TTC549 (cell line): ENCODE results near the gene COX14.

ENCODE experiments used
- FAIRE-seq: peaks from 2 replicates; lab custom pipeline; 2012; peaks lifted over from hg19 to GRCh38; lab: Jason Lieb, UNC

COX14 gene

DNA sequence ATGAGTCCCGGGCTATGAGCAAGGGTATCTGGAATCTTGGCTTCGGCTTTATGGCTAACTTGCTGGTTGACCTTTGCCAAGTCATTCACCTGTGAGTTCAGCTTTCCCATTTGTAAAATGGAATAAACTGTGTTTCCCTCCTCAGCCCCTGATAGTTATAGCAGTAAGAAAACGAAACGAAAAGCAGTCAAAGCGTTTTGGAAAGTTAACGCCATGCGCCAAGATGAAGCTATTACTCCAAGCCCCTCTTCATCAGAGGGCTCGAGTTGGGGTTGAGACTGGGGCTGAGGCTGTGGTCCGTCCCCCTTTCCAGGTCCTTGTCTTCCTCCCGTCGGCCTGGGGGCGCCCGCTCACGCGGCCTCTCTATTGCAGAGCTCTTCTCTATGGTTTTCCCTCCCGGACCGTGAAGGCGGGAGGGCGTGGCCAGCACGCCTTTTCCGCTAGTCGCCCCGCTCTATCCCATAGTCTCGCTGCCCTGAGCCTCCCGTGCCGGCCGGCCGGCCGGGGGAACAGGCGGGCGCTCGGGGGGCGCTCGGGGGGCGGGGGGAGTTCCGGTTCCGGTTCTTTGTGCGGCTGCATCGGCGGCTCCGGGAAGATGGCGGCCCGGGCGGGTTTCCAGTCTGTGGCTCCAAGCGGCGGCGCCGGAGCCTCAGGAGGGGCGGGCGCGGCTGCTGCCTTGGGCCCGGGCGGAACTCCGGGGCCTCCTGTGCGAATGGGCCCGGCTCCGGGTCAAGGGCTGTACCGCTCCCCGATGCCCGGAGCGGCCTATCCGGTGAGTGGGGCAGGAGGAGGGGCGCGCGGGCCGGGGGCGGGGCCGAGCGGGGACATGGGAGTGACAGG lies 27.0 kb upstream of the COX14 start, which contains the start of gene SMARCD1:
TSS of gene SMARCD1 (plus strand) at position 568 of the 840 bp plus-strand sequence. CDS start at position 596, 28 bp downstream.
- FAIRE-seq: no peak

GRCh38 chr12:50085615-50086072 lies 26.4 kb upstream of the COX14 start:
- FAIRE-seq: no peak

- FAIRE-seq: no peak
These were observed 25.9 kb upstream of the COX14 start for GRCh38 chr12:50086148-50086547.

- FAIRE-seq: no peak
These were observed 24.9 kb upstream of the COX14 start for GRCh38 chr12:50087151-50087550.

- FAIRE-seq: no peak
These were observed 24.0 kb upstream of the COX14 start for GRCh38 chr12:50087995-50088394.

- no peak for FAIRE-seq
These were observed 23.3 kb upstream of the COX14 start for GRCh38 chr12:50088577-50089335.

DNA sequence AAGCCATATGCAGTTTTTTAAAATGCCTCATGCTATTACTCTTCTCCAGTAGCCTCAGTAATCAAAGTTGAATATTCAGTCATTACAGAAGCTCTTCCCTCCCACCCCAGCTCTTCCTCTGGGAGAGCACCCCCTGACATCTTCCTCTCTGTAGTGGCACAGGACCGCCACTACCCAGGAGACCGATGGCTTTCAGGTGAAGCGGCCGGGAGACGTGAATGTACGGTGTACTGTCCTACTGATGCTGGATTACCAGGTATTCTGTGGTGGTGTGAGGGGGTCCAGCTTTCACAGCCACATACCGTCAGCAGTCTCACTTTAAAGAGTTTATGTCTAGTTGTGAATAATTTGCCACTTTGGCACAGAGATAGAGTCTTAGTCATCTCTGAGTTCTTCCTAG lies 22.3 kb upstream of the COX14 start:
- no peak for FAIRE-seq

GRCh38 chr12:50090391-50090790 lies 21.6 kb upstream of the COX14 start:
- FAIRE-seq: no peak

DNA sequence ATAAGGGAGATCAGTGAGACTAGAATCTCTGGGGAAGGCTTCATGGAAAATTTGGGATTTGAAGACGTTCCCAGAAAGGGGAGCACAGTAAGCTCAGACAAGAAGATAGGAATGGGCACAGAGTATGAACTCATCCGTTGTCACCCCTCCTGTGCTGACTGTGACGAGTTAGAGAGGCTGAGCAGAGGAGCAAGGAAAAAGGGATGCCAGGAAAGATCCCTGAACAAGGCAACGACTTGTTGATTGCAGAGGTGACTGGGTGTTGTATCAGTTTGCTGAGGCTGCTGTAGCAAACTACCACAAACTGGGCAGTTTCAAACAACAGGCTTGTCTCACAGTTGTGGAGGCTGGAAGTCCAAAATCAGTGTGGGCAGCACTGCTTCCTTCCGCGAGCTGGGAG lies 14.1 kb upstream of the COX14 start:
- no peak for FAIRE-seq

DNA sequence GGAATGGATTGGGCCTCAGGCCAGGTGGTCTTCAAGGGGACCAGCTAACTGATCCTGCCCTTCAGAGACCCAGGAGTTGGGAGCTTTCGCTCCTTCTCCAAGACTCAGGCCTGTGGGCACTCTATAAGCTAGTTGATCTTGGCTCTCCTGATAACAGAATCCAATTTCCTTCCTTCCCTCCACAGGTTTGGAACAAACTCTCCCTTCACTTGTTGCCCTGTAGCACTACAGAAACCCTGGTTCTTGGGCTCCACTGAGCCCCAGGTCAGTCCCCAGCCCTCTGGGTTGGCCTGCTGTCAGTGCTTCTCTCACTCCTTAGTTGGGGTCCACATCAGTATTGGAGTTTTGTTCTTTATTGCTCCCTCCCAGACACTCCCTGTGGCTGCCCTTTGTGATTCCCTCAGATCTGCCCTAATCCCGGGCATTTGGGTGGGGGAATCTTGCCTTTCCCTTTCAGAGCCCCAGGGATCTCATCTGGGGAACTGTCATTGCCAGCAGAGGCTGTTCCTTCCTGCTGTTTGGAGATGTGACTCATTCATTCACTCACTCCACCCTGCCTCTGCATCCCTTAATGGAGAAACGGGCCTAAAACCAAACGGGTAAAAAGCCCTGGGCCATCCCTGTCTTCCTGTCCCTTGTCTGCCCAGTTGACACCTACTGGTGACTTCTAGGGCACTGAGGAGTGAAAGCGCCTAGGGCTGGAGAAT lies 12.6 kb upstream of the COX14 start:
- FAIRE-seq: no peak

DNA sequence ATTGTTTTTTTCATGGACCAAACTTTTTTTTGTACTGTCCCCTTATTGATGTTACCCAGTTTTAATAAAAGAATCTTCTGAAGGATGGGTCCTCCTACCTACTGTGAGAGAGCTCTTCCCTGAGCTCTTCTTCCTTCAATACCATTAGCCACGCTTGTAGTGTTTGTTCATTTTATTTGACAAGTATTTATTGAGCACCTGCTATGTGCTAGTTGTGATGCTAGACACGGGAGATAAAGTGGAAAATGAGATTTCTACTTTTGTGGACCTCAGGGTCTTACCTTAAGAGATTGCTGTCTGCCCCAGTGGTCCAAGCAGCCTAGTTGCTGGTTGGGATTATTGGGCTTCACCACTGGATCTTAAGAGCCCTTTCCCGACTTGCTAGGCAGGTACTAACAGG lies 11.5 kb upstream of the COX14 start:
- FAIRE-seq: no peak

DNA sequence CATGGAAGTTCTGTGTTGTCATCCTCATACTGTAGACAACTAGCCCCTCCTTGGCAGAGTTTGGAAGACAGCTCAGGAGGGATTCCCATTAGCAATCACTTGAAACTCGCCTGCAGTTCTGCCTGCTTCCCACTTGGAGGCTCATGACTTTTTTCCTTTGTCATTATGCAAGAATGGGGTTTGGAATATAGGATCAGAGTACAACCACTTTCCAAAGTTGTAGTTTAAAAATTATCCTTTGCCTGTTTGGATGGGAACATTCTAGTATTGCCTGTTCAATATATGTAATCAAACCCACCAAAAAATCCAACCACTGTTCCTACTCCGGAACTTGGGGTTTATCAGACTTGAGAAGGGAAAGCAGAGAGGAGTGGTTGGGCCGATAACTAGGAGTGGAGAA lies 10.4 kb upstream of the COX14 start:
- peak; percentile 74 for FAIRE-seq

- FAIRE-seq: no peak
These were observed 9.9 kb upstream of the COX14 start for GRCh38 chr12:50102131-50102531.

DNA sequence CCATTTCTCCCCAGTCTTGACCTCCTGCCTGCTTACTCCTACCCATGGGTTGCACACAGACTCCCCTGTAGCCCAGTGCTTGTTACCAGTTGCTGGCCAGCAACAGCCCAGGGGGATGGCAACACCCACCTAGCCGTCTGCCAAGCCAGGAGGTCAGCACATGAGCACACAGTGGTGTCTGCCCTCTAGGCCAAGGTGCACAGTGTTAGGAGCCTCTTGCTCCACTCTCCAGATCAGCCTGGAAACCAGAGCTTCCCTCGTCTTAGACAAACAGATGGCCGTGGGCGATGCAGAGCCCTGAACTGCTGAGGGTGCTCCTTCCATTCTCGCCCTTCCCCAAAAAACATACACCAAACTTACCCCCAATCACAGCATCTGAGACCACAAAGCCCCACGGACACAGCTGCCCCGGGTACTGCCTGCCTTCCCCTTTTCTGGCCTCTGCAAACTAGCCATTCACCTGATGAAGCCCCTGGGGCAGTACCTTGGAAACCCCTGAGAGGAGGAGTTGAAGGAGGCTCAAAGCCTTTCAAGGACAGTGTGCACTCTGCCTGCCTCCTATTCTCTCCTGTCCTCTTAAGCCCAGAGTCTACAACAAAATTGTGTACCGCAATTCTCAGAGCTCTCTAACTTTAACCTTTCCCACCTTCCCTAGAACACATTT lies 9.3 kb upstream of the COX14 start:
- FAIRE-seq: no peak

DNA sequence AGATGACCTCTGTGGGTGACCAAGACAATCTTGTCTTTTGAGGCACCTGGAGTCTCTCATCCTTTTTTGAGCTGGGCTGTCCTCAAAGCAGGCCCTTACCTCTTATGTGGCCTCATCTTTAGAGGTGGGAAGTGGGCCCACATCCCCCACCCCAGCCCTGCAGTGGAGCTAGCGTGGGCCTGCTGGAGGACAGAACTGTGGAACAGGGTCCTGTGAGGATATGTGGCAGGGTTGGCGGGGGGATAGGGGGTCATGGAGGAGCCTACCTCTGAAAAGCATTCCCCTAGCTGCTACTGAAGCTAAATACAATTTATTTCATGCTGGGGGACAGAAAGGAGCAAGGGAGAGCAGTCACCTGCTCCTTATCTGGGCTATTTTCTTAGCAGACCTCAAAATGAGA lies 8.7 kb upstream of the COX14 start:
- FAIRE-seq: no peak

DNA sequence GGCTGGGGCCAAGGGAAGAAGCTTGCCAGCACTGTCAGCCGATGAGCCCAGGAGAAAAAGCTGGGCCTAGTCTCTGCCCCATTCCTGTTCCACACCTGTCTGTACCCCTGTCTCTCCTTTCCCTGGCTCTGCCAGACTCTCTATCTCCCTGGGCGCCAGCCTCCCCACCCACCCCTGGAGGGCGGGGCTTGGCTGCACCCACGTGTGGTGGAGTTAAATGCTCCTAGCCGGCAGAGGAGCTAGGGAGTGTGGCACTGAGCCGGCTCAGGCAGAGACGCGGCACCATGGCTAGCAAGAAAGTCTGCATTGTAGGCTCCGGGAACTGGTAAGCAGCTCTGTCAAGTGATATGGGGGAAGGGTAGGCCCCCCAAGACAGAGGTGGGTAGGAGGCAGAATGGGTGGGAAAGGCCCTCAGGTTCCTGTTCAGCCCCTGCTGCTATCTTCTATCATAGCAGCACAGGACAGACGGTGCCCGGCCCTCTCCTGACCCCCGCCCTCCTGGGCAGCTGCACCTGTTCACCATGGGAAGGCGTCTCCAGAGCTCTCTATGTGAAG lies 8.2 kb upstream of the COX14 start, which contains the start of gene GPD1:
TSS of gene GPD1 (plus strand) at position 242 of the 555 bp plus-strand sequence. CDS start at position 285, 43 bp downstream.
- no peak for FAIRE-seq

DNA sequence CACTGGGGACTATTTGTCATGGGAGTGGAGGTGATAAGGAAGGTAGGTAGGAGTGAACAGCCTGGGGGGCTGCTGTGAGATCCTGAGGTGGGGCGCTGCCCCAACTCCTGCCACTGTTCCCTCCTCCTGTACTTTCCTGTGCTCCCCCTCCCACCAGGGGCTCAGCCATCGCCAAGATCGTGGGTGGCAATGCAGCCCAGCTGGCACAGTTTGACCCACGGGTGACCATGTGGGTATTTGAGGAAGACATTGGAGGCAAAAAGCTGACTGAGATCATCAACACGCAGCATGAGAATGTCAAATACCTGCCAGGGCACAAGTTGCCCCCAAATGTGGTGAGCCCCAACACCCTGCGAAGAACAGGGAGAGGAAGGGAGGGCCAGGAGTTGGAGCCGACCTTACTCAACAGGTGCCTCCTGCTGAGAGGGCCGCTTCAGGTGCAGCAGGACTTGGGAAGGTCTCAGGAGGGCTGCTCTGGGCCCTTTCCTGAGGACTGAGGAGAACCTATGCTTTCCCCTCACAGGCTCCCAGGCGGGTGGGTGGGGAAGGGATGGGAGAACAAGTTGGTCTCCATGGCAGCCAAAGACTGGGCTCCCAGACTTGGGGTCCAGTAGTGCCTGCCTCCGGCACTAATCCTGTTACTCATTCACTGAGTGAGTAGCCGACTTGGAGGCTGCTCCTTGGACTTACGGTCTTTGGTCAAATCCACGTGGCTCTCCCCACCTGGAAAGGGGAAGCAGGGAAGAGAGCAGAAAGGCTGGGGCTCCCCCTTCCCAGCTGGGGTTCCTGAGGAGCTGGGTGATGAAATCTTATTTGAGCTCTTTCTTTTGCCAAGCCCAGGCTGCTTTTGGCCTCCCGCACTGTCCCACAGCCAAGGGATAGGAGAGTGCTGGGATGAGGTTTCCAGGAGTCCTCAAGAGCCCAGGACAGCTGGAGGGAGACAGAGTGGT lies 7.3 kb upstream of the COX14 start:
- no peak for FAIRE-seq

DNA sequence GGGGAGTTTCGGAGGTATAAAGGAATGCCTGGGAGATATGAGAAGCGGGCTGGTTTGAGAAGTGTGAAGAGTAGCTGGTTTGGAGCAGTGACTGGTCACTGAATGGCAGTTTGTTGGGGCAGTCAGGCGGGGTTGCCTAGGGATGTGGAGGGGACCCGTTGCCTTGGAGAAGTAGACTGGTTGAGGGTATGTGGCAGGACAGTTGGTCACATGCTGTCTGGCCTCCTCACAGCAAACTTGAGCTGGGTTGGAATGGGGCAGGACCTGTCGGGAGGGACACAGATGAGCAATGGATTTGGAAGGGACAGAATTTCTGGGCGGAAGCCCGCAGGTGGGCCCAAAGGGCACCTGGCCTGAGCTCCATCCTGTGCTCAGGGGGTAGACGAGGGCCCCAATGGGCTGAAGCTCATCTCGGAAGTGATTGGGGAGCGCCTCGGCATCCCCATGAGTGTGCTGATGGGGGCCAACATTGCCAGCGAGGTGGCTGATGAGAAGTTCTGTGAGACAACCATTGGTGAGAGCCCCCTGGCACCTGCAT lies 6.1 kb upstream of the COX14 start:
- FAIRE-seq: no peak

- FAIRE-seq: no peak
These were observed 5.1 kb upstream of the COX14 start for GRCh38 chr12:50106907-50107306.
